ENCODE measurements around the gene FALEC. TPM values are rescaled to one million over a fixed set of nuclear protein-coding genes. Genes with fewer than 3 reads are reported as not detected.

The FALEC gene
- not detected for total RNA-seq
- long read RNA-seq, partial matches to known transcripts, result 1 of 2 reads
- long read RNA-seq, other reads (novel, unspliced or antisense), result 1 of 2 reads

DNA sequence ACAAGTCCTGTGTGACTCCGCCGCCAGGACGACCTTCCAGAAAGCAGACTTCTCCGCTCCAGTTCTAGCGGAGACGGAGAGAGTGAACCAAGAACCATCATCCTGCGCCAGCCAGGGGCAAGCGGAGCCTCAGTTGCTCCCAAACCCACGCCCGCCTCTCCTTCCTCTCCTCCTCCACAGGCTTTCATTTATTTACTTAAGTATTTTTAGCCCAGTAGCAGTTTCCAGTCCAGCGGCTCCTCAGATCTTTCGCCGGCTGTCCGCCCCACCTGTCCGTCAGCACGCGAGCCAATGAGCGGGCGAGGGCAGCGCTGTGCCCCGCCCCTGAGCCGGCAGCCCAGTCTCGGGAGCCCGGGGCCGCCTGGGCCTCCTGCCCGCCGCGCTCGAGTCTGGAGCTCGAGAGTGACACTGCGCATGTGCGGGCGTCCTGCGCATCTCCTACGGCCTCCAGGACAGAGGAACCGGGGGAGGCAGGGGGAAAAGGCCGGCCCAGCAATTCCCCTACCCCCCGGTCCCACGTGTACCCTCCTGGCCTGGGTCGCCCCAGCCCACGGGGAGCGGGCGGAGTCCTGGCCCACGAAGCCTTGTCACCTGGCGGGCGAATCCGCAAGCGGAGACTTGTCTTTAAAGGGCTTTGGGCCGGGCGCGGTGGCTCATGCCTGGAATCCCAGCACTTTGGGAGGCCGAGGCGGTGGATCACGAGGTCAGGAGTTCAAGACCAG is at the start of gene FALEC:
TSS of gene FALEC (plus strand) at position 425 of the 722 bp plus-strand sequence.
- intact Hi-C loops (cut with micrococcal nuclease), result no loop called here
- DNase-seq, result peak; percentile 99
- ATAC-seq, result peak; percentile 98

DNA sequence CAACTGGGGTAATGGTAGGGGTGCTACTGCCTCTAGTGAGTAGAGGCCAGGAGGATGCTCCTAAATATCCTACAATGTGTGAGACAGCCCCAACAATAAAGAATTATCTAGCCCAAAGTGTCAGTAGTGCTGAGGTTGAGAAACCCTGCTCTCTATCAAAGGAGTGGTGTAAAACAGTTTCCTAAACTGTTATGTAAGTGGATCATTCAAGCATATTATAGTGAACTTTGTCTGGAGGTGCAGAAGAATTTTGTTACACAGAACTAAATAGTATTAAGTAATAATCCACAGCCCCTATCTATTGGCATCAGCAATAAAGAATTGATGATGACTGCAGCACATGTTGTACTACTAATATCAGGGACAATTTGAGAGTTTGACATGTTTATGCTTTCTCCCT is 48.6 kb upstream of the FALEC start:
- DNase-seq (no peak), ATAC-seq (no peak)
- intact Hi-C loops (cut with micrococcal nuclease), result no loop called here

DNA sequence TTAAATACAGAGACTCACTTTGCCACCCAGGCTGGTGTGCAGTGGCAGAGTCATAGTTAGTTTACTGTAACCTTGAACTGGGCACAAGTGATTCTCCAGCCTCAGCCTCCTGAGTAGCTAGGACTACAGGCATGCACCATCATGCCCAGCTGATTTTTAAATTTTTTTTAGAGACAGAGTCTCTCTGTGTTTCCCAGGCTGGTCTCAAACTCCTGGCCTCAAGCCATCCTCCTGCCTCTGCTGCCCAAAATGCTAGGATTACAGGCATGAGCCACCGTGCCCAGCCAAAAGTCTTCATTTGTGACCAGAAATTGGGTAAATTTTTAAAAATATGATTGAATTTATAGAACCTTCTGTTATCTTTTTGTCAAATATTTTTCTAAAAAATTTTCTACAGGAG is 46.3 kb upstream of the FALEC start:
- intact Hi-C loops (cut with micrococcal nuclease), result no loop called here
- ATAC-seq, result no peak
- no peak for DNase-seq

DNA sequence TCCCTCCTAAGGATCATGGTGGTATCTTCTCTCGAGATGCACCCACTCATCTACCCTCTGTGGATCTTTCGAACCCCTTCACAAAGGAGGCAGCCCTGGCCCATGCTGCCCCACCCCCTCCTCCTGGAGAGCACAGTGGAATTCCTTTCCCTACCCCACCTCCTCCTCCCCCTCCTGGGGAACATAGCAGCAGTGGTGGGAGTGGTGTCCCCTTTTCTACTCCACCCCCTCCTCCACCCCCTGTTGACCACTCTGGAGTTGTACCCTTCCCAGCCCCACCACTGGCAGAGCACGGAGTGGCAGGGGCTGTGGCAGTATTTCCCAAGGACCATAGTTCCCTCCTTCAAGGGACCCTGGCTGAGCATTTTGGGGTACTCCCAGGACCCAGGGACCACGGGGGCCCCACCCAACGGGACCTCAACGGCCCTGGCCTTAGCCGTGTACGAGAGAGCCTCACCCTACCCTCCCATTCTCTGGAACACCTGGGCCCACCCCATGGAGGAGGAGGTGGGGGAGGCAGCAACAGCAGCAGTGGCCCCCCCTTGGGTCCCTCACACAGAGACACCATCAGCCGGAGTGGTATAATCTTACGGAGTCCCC is 42.9 kb upstream of the FALEC start:
- no peak for ATAC-seq

DNA sequence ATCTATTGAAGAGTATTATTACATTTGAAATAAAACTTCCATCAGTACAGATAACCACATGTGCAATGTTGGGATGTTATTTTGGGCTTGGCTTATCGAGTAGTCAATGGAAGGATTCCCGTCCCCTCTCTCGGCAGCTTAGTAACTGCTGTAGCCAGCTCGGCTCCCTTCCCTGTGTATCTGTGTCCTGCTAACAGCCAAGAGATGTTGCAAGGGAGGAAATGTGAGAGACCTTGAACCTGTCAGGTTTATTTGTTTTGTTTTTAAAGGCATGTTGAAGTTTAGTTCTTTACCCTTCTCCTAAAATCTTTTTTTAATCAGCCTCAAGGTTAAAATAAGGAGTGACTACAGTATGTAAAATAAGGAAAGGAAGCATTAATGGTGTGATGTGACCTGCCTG is 41.9 kb upstream of the FALEC start:
- DNase-seq (peak; percentile 53), ATAC-seq (peak; percentile 79)
- intact Hi-C loops (cut with micrococcal nuclease), result loop anchor here (2.0 kb wide), 1 partner anchor 47 kb away; no protein-coding TSS in a partner anchor

More for the DNA sequence above, 42.9 kb upstream of the FALEC start:
- DNase-seq, result no peak
- intact Hi-C loops (cut with micrococcal nuclease), result loop anchor here (2.0 kb wide), 1 partner anchor 48 kb away; no protein-coding TSS in a partner anchor

DNA sequence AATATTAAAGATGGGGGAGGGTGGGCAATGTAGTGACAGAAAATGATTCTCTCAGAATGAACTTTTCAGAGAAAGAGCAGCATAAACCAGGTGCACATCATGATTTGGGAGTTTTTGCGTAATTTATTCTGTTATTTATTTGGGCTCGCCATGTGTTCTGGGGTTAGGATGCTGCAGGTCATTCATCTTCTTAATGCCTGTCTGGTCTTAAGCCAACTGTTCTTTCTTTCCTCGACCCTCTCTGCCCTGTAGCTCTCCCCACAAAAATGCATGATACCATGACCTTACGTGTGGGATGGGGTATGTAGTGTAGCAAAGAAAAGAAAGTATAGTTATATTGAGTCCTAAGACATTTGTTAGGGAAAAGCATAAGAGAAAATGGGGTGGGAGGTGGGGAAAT is 40.7 kb upstream of the FALEC start:
- DNase-seq (no peak), ATAC-seq (no peak)
- intact Hi-C loops (cut with micrococcal nuclease), result no loop called here

DNA sequence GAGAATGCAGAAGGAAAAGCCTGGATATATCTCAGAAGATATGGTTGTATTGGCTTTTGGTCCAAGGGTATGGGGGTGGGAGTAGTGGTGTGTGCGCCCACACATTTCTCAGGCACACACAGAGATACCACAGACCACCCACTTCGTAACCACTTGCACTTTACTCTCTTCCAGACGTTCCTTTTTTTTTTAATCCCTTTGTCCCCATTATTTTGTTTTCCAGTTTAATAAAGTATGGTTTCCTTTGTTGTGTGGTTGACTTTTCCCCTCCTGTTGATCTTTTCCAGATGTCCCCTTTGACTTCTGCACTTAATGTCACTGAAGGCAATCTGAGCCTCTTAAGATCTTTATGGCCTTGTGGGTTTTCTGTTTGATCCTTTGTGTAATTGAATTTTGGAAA is 38.8 kb upstream of the FALEC start:
- ATAC-seq (no peak), DNase-seq (no peak)
- intact Hi-C loops (cut with micrococcal nuclease), result no loop called here

DNA sequence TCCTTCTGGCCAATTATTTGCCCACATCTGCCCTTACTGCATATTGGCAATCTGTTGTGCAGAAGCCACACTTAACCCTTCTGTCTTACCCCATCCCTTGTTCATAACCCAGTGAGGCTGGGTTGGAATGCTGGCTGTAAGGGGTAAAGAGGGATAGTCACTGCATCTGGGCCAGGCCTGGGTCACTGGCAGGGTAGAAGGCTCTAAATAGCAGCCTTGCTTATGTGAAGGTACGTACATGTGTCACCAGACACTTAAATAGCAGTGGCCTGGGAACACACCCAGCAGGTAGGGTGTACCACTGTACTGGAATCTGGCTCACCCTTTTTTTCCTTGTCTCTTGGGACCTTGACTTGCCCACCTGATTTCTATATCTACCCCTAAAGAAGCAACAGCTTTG is 38.2 kb upstream of the FALEC start:
- intact Hi-C loops (cut with micrococcal nuclease), result no loop called here
- ATAC-seq, result peak; percentile 91
- peak; percentile 52 for DNase-seq

DNA sequence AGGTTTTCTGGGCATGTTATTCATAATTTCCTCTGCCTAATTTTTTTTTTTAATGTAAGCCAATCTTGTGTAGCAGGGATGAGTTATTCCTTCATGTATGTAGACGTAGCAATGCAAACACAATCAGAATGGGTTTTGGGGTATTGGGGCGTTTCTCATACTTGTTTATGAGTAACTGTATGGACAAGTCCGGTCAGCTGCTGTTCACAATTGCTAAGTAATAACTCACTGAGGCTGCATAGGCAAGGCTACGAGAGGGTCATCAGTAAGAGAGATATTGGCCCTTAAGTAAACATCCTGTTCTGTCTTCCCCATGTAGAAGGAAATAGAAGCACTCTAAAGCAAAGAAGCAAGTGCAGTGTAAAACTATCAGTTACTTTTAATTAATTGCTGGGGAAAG is 37.8 kb upstream of the FALEC start:
- DNase-seq (no peak), ATAC-seq (peak; percentile 9)
- intact Hi-C loops (cut with micrococcal nuclease), result no loop called here

DNA sequence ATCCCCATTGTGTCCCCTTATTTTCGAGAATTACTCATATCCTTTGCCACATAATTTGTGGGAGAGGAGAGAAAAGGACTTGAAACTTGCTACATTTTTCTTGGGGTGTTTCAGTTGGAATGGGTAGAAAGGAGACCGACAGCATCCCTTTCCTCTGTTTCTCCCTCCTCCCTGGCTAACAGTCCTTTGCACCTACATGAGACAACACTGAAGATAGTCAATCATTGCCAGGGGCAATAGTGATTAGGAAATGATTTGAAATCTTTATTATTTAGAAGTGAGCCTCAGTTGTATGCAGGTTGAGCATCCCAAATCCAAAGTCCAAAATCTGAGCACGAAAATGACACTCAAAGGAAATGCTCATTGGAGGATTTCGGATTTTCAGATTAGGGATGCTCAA is 36.2 kb upstream of the FALEC start:
- intact Hi-C loops (cut with micrococcal nuclease), result no loop called here
- ATAC-seq, result no peak
- no peak for DNase-seq

DNA sequence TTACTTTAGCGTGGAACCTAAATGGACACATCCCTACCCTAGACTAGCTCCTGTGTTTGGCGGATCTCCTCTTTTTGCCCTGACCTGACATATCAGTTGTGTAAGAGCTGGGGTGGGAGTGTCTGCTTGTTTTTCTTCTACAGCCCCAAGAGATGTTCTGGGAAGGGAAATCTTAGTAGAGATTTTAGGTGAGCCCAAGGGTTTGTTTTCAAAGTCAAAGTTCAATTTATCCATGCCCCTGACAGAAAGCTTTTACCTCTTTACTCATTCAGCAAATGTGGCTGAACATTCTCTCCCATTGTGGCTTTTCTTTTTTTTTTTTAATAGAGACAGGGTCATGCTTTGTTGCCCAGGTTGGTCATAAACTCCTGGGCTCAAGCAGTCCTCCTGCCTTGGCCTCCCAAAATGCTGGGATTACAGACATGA is 35.6 kb upstream of the FALEC start:
- DNase-seq, result no peak
- intact Hi-C loops (cut with micrococcal nuclease), result no loop called here
- ATAC-seq, result no peak

DNA sequence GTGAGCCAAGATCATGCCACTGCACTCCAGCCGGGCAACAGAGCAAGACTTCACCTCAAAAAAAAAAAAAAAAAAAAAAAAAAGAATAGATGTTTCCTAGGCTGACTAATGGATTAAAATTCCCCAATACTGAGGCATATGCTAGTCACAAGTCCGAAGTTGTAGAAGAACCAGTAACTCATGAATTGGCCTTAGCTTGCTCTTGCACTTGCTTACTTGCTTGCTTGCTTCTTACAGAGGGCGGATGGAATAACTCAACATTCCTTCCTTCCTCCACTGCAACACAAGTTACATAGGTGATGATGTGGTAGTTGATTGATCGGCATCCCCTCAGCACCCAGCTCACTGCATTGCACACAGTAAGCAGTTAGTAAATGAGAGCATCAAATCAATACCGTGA is 31.1 kb upstream of the FALEC start:
- ATAC-seq (no peak), DNase-seq (no peak)
- intact Hi-C loops (cut with micrococcal nuclease), result no loop called here

DNA sequence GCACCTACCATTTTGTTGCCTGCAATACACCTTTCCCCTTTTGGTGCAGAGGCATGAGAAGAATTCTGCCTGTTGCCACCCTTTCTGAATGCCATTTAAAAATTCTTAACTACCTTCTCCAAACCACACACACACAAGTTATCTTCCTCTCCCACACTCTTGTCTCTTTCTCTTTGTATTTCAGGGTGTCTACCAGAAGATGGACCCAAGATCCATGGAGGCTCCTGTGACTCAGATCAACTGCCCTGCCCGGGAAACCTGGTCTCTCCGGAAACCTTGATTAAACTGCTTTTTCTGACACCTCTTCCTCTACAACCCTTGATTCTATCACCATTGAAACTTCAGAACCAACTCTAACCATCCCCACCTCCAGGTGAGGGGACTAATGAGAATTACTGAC is 30.7 kb upstream of the FALEC start:
- intact Hi-C loops (cut with micrococcal nuclease), result no loop called here
- ATAC-seq (no peak), DNase-seq (peak; percentile 13)

DNA sequence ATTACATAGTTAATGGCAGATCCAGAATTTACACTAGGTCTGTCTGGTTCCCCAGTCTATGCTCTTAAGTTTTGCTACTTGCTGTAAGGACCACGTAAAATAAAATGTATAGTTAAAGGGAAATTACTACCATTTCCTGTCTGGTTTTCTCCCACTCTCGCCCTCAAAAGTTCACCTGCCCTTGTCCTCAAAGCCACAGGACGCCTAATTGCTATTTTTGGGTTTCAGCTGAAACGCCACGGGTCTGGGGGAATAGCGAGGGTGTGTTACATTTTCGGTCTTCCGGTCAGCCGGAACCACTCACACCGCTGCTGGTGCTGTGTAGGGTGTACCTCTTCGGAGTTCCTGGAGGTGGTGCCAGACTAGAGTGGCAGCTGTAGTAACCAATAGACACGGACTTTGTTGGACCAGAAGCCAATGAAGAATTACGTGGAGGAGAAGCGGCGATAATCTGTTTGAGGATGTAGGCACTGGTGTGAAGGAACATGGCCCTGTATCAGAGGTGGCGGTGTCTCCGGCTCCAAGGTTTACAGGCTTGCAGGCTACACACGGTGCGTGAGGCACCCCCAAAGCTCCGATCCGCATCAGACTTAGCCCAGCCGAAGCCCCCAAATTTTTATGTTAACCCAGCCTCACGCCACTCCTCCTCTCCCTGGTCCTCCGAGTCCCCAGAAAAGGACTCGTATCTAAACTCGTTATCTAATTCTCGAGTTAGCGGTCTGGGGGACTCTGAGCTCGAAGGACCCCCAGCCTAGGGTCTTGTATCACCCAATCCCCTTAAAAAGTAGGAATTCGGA is 28.4 kb upstream of the FALEC start, which contains the start of gene TARS2:
TSS of gene TARS2 (plus strand) at position 454 of the 797 bp plus-strand sequence. CDS start at position 486, 32 bp downstream.
- intact Hi-C loops (cut with micrococcal nuclease), result no loop called here
- DNase-seq, result peak; percentile 88

DNA sequence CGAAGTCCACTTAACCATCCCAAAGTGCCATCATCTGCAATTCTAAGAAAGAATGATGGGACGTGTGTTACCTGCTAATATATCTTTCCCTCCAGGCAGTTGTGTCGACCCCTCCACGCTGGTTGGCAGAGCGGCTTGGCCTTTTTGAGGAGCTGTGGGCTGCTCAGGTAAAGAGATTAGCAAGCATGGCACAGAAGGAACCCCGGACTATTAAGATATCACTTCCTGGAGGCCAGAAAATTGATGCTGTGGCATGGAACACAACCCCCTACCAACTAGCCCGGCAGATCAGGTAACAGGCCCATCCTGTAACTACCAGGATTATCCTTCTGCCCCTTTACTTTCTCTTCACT is 27.8 kb upstream of the FALEC start:
- ATAC-seq, result no peak
- intact Hi-C loops (cut with micrococcal nuclease), result no loop called here

More for the DNA sequence above, 28.4 kb upstream of the FALEC start, which contains the start of gene TARS2:
- peak; percentile 100 for ATAC-seq

DNA sequence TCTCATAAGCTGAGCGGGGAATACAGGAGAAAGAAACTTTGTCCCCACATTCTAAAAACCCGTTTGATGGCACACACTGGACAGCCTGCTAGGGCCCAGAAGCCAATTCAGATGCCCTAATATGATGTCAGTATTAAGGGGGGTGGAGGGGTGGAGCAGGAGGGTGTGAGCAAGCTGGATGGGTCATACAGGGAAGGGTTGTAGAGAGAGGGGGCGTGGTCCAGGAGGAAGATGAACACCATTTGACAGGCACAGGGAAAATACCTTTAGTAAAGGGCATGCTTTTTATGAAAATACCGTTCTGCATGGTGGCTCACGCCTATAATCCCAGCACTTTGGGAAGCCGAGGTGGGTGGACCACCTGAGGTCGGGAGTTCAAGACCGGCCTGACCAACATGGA is 22.4 kb upstream of the FALEC start:
- intact Hi-C loops (cut with micrococcal nuclease), result no loop called here
- ATAC-seq, result no peak
- DNase-seq, result no peak

More for the DNA sequence above, 27.8 kb upstream of the FALEC start:
- DNase-seq, result peak; percentile 9

DNA sequence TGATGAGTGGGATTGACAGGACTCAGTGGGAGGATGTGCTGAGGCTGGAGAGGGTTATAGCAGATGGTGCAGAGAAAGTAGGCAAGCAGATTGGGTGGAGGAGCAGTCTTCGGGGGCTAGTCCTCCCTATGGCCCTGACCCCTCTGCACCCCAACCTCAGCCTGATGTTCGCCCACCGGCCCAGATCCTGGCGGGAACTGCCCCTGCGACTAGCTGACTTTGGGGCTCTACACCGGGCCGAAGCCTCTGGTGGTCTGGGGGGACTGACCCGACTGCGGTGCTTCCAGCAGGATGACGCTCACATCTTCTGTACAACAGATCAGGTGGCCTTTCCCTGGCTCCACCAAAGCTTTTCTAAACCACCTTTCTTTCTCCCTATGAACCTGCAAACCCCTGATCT is 17.2 kb upstream of the FALEC start:
- no peak for DNase-seq
- intact Hi-C loops (cut with micrococcal nuclease), result no loop called here

DNA sequence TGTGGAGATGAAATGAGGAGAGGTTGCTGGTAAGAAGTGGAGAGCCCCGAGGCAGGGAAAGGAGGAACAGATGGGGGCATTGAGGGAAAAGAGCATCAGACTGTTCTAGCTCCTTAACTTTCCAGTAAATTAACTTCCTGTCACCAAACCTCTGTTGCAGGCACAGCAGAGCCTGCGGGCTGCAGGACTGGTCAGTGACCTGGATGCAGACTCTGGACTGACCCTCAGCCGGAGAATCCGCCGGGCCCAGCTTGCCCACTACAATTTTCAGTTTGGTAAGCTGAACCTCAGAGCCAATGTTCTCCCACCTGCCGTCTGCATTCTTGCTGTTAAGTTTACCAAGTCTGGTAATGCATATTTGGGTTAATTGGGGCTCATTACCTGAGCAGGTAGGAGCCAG is 10.1 kb upstream of the FALEC start:
- no peak for ATAC-seq
- peak; percentile 10 for DNase-seq
- intact Hi-C loops (cut with micrococcal nuclease), result no loop called here

More for the DNA sequence above, 17.2 kb upstream of the FALEC start:
- no peak for ATAC-seq

DNA sequence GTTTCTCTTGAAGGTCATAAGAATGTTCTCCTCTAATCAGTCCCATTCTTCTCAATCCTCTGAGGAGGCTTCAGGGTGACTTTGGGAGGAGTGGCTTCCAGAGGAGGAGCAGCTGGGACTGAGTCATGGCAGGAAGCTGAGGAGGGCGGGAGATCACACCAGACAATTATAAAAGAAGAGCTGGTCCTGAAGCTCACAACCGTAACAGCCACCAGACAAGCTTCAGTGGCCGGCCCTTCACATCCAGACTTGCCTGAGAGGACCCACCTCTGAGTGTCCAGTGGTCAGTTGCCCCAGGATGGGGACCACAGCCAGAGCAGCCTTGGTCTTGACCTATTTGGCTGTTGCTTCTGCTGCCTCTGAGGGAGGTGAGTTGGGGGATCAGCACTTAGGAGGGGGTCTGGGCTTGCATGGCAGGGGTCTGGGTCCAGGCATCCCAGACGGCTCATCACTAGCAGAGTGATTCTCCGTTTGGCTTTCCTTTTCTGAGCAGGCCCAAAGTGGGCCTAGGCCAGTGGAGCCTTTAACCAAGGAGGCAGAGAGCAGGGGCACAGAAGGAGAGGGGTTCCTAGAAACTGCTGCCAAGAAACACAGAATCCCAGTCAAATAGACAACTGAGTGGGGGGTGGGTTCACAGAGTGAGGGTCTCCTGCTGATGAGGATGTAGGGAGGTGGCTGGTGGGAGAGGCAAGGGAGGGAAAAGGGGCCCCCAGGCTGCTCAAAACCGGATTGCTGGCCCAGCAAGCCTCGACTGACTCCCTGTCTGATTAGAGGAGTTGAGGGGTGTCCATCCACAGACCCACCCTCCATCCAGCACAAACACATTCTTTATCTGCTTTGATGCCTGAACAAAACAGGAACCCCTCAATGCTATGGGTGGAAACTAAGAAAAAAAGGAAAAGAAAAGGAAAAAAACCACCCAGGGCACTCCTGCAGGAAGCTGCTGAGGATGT is 7.4 kb upstream of the FALEC start, which contains the start of gene ECM1:
TSS of gene ECM1 (plus strand) at position 198 of the 953 bp plus-strand sequence. CDS start at position 299, 101 bp downstream.
- ATAC-seq (peak; percentile 89), DNase-seq (peak; percentile 54)
- intact Hi-C loops (cut with micrococcal nuclease), result no loop called here
